Prostate gland (tissue), 2 donors: ENCODE measurements around the gene FUBP1.

Source experiments
- POLR2A ChIP-seq: fragments of 450-650 bp; IDR thresholded peaks from one replicate; pipeline ENCODE4 v1.6.1; 2016; ENCODE audit warnings: antibody characterized with exemption, mild to moderate bottlenecking
- POLR2AphosphoS5 ChIP-seq: sonication (generic); formaldehyde crosslinking; IDR thresholded peaks from one replicate; pipeline ENCODE4 v1.6.1; 2017; ENCODE audit warnings: antibody characterized with exemption
- TF ChIP-seq, protein P1 (sequence below), 4 experiments: fragments of 200-600 bp in 2 of 4; fragments of 450-650 bp in 2 of 4; sonication (generic) in 2 of 4; IDR thresholded peaks; 1 replicate in 3 of 4; 2 replicates in 1 of 4; pipeline ENCODE4 v1.5.1; 2016 to 2019; ENCODE audit warnings: antibody characterized with exemption in 4 of 4, mild to moderate bottlenecking in 2 of 4, moderate library complexity in 2 of 4

DNA sequence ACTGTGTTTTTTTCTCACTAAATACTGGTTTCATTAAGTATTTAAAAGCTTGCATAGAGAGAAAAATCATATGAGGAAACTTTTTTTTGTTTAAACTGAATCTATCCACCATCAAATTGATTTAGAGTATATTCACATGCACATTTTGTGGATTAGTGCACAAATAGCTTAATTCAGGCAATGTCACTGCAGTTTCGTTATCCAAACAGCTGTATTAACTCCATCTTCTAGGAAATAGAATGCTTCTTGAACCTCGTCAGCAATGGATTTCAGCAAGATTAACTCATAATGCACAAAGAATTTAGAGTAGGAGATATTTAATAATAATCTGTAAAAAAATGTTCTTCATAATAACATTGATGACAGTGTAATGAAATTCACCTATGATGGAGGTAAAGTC lies 52.9 kb downstream of the FUBP1 start:
- TF ChIP-seq POLR2A (no peak), POLR2AphosphoS5 (no peak)
- TF ChIP-seq, protein P1, sequence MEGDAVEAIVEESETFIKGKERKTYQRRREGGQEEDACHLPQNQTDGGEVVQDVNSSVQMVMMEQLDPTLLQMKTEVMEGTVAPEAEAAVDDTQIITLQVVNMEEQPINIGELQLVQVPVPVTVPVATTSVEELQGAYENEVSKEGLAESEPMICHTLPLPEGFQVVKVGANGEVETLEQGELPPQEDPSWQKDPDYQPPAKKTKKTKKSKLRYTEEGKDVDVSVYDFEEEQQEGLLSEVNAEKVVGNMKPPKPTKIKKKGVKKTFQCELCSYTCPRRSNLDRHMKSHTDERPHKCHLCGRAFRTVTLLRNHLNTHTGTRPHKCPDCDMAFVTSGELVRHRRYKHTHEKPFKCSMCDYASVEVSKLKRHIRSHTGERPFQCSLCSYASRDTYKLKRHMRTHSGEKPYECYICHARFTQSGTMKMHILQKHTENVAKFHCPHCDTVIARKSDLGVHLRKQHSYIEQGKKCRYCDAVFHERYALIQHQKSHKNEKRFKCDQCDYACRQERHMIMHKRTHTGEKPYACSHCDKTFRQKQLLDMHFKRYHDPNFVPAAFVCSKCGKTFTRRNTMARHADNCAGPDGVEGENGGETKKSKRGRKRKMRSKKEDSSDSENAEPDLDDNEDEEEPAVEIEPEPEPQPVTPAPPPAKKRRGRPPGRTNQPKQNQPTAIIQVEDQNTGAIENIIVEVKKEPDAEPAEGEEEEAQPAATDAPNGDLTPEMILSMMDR (IDR thresholded peaks at IDR 0.05): no peak
